Measurements from ENCODE around the gene GPC5.

DNA sequence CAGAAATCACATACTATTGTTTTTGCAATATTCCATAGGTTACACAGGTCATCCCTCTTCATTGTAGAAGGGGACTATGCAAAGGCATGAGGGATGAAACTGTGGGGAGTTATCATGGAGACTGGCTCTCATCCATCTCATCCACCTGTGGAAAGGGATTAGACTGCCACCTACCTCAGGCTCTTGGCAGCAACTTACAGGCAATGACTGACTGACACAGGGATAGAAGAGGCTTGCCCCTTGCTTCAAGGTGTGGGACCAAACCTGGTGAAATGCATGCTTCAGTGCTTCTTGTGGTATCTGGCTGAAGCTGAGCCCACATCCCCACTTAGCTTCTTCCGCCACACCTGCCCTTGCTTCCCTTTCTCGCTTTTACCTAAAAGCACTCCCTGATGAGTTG, 341.3 kb downstream of the GPC5 start:
- TF ChIP-seq CTCF (IDR thresholded peaks at IDR 0.05 in 8 of 11, conservative IDR thresholded peaks at IDR 0.05 in 3 of 11) (no peak), POLR2A (IDR thresholded peaks at IDR 0.05) (no peak)

All from spleen (tissue), 7 donors.